Upper lobe of right lung (tissue), 1 donor: ENCODE data around the gene DCST2. TPM values are rescaled to one million over a fixed set of nuclear protein-coding genes. Genes with fewer than 3 reads are reported as not detected.

ENCODE experiments used
- ATAC-seq: fragments of 200-7000 bp; cut with Tn5 transposase; one replicate; pipeline ENCODE4 v1.9.1; 2020; ENCODE audit warnings: mild to moderate bottlenecking, moderate library complexity
- DNase-seq: peaks from one replicate; pipeline ENCODE4 v3.0.0-alpha.2; 2020
- H3K27ac ChIP-seq: fragments of 200-600 bp; one replicate; pipeline ENCODE4 v1.8.0; 2022
- H3K27me3 ChIP-seq: fragments of 200-600 bp; one replicate; pipeline ENCODE4 v1.8.0; 2022; ENCODE audit warnings: mild to moderate bottlenecking
- H3K36me3 ChIP-seq: fragments of 200-600 bp; one replicate; pipeline ENCODE4 v1.8.0; 2022
- H3K4me1 ChIP-seq: fragments of 200-600 bp; one replicate; pipeline ENCODE4 v1.8.0; 2022
- H3K4me3 ChIP-seq: fragments of 200-600 bp; one replicate; pipeline ENCODE4 v1.8.0; 2022; ENCODE audit warnings: mild to moderate bottlenecking
- H3K9me3 ChIP-seq: fragments of 200-600 bp; one replicate; pipeline ENCODE4 v1.8.0; 2022
- intact Hi-C: fragments of 100-400 bp; cut with DNase I; formaldehyde crosslinking; loops from one replicate; pipeline ENCODE4 v1.11.0; 2022
- total RNA-seq: library from RNA; stranded (reverse); fragmentation: NEBNext Ultra II Directional; extraction: Animal tissue kit (Norgen Biotek cat#: 25700); gene quantifications from one replicate; pipeline ENCODE4 v1.2.1, GENCODE V29; 2021
- TF ChIP-seq, protein P1 (sequence below): fragments of 200-600 bp; IDR thresholded peaks from one replicate; pipeline ENCODE4 v1.8.0; 2022; ENCODE audit warnings: antibody characterized with exemption
- donor health status: DM: no; HTN: yes; CAD: no; lungs with severe emphysema.

Gene DCST2
- total RNA-seq, 1 donor from 2014 or later = 1.5 TPM

DNA sequence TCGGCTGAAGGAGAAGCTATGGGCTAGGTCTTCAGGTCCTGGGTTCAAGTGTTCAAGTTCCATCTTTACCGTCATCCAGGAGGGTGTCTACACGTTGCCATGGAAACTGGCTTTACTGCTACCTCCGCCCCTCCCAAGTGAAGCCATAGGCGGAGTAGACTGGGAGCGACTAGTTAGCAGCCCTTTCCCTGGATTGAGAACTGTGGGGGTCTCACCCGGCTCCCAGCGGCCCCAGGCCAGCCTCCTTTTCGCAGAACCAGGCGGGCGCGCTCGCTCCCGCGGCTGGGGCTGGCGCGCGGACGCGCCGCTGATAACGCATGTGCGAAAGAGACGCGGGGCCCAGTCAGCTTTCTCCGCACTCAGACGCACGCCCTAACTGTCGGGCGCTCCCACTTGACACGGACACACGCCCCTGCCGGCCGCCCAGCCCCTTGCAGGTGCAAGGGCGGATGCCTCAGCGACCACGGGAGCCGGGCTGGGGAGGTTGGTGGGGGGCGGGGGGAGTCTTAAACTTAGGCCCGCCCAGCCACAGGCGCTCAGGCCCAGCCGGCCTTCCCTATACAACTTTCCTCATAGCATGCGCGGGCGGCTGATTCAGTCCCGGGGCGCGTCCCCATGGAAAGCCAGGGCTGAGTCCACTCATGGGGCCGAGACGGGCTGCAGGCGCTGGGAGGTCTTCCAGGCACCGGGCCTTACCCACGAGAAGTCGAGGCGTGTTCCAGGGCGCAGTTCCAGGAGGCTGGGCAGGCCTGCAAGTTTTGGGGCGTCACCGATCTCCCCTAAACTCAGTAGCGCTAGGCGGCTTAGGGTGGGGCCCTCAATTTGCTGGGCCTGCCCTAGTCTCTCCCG lies 37.4 kb upstream of the DCST2 start:
- TF ChIP-seq, protein P1, sequence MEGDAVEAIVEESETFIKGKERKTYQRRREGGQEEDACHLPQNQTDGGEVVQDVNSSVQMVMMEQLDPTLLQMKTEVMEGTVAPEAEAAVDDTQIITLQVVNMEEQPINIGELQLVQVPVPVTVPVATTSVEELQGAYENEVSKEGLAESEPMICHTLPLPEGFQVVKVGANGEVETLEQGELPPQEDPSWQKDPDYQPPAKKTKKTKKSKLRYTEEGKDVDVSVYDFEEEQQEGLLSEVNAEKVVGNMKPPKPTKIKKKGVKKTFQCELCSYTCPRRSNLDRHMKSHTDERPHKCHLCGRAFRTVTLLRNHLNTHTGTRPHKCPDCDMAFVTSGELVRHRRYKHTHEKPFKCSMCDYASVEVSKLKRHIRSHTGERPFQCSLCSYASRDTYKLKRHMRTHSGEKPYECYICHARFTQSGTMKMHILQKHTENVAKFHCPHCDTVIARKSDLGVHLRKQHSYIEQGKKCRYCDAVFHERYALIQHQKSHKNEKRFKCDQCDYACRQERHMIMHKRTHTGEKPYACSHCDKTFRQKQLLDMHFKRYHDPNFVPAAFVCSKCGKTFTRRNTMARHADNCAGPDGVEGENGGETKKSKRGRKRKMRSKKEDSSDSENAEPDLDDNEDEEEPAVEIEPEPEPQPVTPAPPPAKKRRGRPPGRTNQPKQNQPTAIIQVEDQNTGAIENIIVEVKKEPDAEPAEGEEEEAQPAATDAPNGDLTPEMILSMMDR = peak; percentile 49
- Histone ChIP-seq H3K4me1 (peaks cover 14% of the 10 kb centered on the region), H3K36me3 (no peaks in the 10 kb centered on the region), H3K27me3 (no peaks in the 10 kb centered on the region), H3K9me3 (no peaks in the 10 kb centered on the region), H3K27ac (peak overlapping the region; percentile 60), H3K4me3 (peak overlapping the region; percentile 52)
- intact Hi-C loops = no loop called here
- DNase-seq (peak; percentile 91), ATAC-seq (peak; percentile 90)

DNA sequence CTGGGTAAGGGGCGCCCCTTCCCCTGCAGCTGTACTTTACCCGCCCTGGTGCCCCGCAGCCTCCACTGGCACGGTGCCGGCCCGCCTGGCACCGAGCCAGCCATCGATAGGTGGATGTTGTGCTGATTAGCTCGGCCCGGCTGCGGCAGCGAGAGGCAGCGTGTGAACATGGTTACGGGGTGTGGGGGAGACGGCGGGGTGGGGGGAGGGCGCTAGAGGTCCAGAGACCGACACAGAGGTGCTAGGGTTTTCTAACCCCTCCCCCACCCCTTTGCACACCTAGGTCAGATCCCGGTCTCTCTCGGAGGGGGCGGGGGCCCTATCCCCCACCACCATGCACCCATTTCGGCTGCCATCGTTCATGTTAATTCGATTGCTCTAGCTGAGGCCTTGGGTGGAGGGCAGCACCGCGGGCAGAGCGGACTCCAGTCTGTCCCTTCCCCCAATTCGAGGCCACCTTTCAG lies 36.6 kb upstream of the DCST2 start:
- no peak for ATAC-seq
- H3K4me3 ChIP-seq = peak overlapping the region; percentile 52
- no peak for DNase-seq

DNA sequence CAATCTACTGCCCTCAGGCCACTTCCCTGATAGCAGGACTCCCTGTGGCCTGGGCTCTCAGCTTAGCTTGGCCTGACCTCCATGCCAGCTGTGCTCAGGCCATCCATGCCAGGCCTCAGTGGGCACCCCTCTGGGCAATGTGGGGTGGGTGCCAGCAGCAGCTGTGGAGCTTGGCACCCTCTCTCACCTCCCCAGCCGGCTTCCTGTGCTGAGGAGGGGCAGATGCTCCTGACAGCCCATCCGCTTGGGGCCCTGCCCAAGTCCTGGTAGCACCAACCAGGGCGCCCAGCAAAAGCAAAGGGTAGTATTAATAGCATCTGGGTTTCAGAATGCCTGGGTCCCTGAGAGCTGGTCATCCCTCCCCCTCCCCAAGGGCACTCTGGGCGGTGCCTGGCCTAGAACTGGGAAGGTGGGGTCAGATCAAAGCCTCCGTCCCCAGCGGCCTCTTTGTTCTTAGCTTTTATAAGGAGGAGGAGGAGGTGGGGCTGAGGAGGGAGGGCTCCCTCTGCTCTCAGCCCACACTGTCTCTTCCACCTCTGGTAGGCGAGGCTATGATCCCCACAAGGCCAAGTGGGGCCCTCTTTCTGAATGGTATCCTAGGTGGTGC lies 36.1 kb upstream of the DCST2 start:
- ATAC-seq = no peak

More for the DNA sequence above, 36.6 kb upstream of the DCST2 start:
- no peaks in the 10 kb centered on the region for H3K27me3 ChIP-seq
- intact Hi-C loops = no loop called here
- TF ChIP-seq, protein P1 = no peak
- no peaks in the 10 kb centered on the region for H3K36me3 ChIP-seq
- no peaks in the 10 kb centered on the region for H3K9me3 ChIP-seq
- H3K4me1 ChIP-seq = peaks cover 14% of the 10 kb centered on the region
- no peak overlapping the region for H3K27ac ChIP-seq

DNA sequence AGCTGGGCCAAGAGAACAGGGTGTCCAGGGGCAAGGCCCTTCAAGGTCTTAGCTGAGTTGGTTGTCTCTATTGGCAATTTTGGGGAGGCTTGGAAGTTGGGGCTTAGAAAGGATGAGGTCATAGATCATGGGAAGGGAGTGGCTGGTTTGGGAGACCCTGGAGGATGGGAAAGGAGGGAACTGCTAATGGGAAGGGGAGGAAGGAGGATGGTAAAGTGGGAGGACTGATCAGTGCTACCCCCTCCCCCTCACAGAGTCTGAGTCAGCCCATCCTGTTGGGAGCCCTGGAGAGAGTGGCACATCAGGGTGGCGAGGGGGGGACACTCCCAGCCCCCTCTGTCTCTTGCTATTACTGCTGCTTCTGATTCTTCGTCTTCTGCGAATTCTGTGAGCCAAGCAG lies 35.0 kb upstream of the DCST2 start:
- intact Hi-C loops = no loop called here
- no peaks in the 10 kb centered on the region for H3K27me3 ChIP-seq
- ATAC-seq (no peak), DNase-seq (no peak)
- H3K27ac ChIP-seq = no peak overlapping the region
- H3K9me3 ChIP-seq = no peaks in the 10 kb centered on the region
- no peaks in the 10 kb centered on the region for H3K36me3 ChIP-seq
- peaks cover 14% of the 10 kb centered on the region for H3K4me1 ChIP-seq
- H3K4me3 ChIP-seq = no peak overlapping the region
- TF ChIP-seq, protein P1 = no peak

More for the DNA sequence above, 36.1 kb upstream of the DCST2 start:
- no peak overlapping the region for H3K27ac ChIP-seq
- no peaks in the 10 kb centered on the region for H3K36me3 ChIP-seq
- H3K27me3 ChIP-seq = no peaks in the 10 kb centered on the region
- intact Hi-C loops = no loop called here
- no peaks in the 10 kb centered on the region for H3K9me3 ChIP-seq
- peaks cover 14% of the 10 kb centered on the region for H3K4me1 ChIP-seq
- DNase-seq = no peak
- H3K4me3 ChIP-seq = no peak overlapping the region
- TF ChIP-seq, protein P1 = no peak

DNA sequence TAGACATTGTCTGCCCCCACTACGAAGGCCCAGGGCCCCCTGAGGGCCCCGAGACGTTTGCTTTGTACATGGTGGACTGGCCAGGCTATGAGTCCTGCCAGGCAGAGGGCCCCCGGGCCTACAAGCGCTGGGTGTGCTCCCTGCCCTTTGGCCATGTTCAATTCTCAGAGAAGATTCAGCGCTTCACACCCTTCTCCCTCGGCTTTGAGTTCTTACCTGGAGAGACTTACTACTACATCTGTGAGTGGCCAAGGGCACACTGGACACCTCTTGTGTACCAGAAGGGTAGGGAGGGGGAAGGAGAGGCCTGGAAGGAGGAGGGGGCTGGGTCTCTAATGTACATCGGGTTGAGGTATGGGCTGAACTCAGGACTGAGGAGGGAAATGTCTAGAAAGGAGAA lies 33.2 kb upstream of the DCST2 start:
- Histone ChIP-seq H3K4me3 (no peak overlapping the region), H3K27ac (no peak overlapping the region), H3K27me3 (no peaks in the 10 kb centered on the region), H3K36me3 (no peaks in the 10 kb centered on the region), H3K4me1 (peaks cover 29% of the 10 kb centered on the region), H3K9me3 (no peaks in the 10 kb centered on the region)
- no peak for DNase-seq
- TF ChIP-seq, protein P1 = no peak
- no peak for ATAC-seq
- intact Hi-C loops = no loop called here
